Uterus (tissue), 4 donors: ENCODE data around the gene IL10. TPM values are rescaled to one million over a fixed set of nuclear protein-coding genes. Genes with fewer than 3 reads are reported as not detected.
A peak's percentile ranks its signal among the peaks of the same experiment; 100 is the strongest.

Source experiments
- DNase-seq, 2 donors: peaks; one replicate each; pipeline ENCODE4 v3.0.0-alpha.2; 2019 to 2020
- H3K27ac ChIP-seq, 2 donors: fragments of 200-600 bp; sonication (generic); 1 replicate in 1 of 2; 2 replicates in 1 of 2; pipeline ENCODE4 v1.5.1; 2016 to 2018
- H3K27me3 ChIP-seq, 2 donors: fragments of 200-600 bp; sonication (generic); one replicate each; pipeline ENCODE4 v1.5.1; 2018 to 2019; ENCODE audit warnings: control low read depth in 1 of 2
- H3K36me3 ChIP-seq, 2 donors: fragments of 200-600 bp; sonication (generic); one replicate each; pipeline ENCODE4 v1.5.1; 2019; ENCODE audit warnings: control low read depth in 1 of 2
- H3K4me1 ChIP-seq, 2 donors: fragments of 200-600 bp; sonication (generic); one replicate each; pipeline ENCODE4 v1.5.1; 2018 to 2019; ENCODE audit warnings: control low read depth in 1 of 2
- H3K4me3 ChIP-seq, 2 donors: fragments of 200-600 bp; sonication (generic); 1 replicate in 1 of 2; 2 replicates in 1 of 2; pipeline ENCODE4 v1.5.1; 2018 to 2019; ENCODE audit warnings: mild to moderate bottlenecking in 1 of 2
- H3K9me3 ChIP-seq, 2 donors: fragments of 200-600 bp; sonication (generic); one replicate each; pipeline ENCODE4 v1.5.1; 2019; ENCODE audit warnings: control low read depth in 1 of 2
- POLR2A ChIP-seq, 2 donors: fragments of 450-650 bp; IDR thresholded peaks; one replicate each; pipeline ENCODE4 v1.6.1; 2016; ENCODE audit warnings: antibody characterized with exemption in 2 of 2, mild to moderate bottlenecking in 1 of 2, moderate library complexity in 1 of 2
- intact Hi-C: fragments of 100-400 bp; cut with DNase I; formaldehyde crosslinking; loops from one replicate; pipeline ENCODE4 v1.15.1; 2023; ENCODE audit warnings: low total_unique reads
- total RNA-seq, 4 donors: library from RNA; depleted of rRNA in 3 of 4; stranded (reverse); fragments of >200 nt in 3 of 4; gene quantifications; one replicate each; pipeline versions ENCODE4 v1.1.0 to v1.2.4, GENCODE V29; 2014 to 2023
- TF ChIP-seq, protein P1 (sequence below), 4 experiments: fragments of 200-600 bp in 2 of 4; fragments of 450-650 bp in 2 of 4; sonication (generic) in 2 of 4; IDR thresholded peaks; one replicate each; pipeline ENCODE4 v1.5.1; 2016 to 2019; ENCODE audit warnings: antibody characterized with exemption in 4 of 4, mild to moderate bottlenecking in 2 of 4, moderate library complexity in 1 of 4
- donor health status: DM: yes; HTN: yes; CAD: no.

Gene IL10
- total RNA-seq, 4 donors from 2014 or later, result 0.55 to 3.2 TPM; not detected in 2

DNA sequence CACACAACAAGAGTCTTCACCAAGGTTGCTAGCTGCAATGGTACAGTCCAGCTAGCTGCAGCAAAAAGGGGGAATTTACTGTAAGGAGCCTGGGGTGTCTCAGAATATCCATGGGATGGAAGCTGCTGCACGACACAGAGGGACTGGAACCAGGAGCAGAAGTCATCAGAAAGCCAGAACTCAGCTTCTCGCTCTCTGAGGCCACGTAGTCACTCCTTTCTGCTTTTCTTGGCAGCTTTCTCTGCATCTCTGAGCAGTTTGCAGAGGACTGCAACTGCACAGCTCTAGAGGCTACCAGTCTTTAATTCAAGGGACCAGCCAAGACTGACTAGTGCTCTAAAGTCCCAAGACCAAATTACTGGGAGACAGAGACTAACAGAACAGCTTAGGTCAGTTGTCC, 27.0 kb upstream of the IL10 start:
- DNase-seq, result no peak
- Histone ChIP-seq H3K27ac (no peak overlapping the region), H3K4me1 (no peaks in the 10 kb centered on the region), H3K4me3 (no peak overlapping the region), H3K27me3 (no peaks in the 10 kb centered on the region), H3K9me3 (no peaks in the 10 kb centered on the region), H3K36me3 (no peaks in the 10 kb centered on the region)
- intact Hi-C loops, result no loop called here
- no peak for TF ChIP-seq POLR2A (IDR thresholded peaks at IDR 0.05)
- TF ChIP-seq, protein P1, sequence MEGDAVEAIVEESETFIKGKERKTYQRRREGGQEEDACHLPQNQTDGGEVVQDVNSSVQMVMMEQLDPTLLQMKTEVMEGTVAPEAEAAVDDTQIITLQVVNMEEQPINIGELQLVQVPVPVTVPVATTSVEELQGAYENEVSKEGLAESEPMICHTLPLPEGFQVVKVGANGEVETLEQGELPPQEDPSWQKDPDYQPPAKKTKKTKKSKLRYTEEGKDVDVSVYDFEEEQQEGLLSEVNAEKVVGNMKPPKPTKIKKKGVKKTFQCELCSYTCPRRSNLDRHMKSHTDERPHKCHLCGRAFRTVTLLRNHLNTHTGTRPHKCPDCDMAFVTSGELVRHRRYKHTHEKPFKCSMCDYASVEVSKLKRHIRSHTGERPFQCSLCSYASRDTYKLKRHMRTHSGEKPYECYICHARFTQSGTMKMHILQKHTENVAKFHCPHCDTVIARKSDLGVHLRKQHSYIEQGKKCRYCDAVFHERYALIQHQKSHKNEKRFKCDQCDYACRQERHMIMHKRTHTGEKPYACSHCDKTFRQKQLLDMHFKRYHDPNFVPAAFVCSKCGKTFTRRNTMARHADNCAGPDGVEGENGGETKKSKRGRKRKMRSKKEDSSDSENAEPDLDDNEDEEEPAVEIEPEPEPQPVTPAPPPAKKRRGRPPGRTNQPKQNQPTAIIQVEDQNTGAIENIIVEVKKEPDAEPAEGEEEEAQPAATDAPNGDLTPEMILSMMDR (IDR thresholded peaks at IDR 0.05), result no peak

- intact Hi-C loops, result no loop called here
- H3K9me3 ChIP-seq, result no peaks in the 10 kb centered on the region
- no peak overlapping the region for H3K27ac ChIP-seq
- H3K27me3 ChIP-seq, result no peaks in the 10 kb centered on the region
- DNase-seq, result no peak
- H3K4me3 ChIP-seq, result no peak overlapping the region
- no peaks in the 10 kb centered on the region for H3K36me3 ChIP-seq
- no peak for TF ChIP-seq POLR2A (IDR thresholded peaks at IDR 0.05)
- H3K4me1 ChIP-seq, result no peaks in the 10 kb centered on the region
Observed at GRCh38 chr1:206798384-206798996, 26.2 kb upstream of the IL10 start.

DNA sequence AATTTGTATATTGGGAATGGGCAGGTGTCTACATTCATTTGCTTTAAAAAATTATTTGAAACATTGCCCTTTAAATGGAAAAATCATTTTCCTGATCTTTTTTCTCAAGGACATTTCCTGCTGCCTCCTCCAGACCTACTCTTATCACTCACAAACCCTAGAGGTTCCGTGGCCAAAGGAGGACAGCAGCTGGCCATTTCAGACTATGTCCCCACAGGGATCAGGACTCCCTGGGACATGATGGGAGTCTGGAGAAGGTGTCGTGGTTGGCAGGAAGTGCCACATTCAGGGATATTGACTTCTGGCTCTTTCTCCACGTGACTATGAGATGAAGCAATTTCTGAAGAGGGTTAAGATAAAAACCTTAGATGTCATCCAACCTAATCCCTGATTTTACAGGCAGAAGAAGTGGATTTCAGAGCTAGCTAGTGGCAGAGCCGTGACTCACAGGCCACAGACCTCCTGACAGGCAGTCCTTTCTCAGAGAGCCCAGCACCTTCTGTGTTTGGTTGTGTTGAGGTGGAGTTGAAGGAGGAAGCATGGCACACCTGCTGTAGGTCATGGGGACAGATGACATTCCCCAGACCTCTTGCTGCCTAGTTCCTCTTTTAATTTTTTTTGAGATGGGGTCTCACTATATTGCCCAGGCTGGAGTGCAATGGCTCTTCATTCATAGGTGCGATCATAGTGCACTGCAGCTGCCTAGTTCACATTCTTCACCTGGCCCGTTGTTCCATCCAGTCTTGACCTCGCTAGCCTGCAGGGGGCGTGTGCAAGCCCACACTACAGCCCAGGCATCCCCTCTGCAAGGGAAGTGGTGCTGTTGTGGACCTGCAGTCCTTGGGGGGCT, 25.5 kb upstream of the IL10 start:
- intact Hi-C loops, result no loop called here

DNA sequence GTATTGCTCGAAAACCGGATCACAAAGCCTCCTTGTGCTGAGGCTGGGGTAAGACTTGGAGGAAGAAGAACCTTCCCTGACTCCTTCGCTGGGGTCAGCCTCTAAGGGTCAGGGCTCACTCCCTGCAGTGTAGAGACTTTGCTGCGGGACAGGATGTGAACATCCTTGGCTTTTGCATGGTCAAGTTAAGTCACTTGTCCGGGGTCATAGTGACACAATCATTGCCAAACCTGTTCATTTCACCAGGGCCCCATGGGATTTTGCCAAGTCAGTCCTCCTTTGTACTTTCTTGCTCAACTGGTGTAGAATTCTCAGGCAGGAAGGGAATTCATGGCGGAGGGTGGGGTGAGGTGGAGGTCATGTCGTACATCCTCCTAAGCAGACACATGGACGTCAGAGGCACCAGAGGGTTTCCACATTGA, 24.7 kb upstream of the IL10 start:
- no peaks in the 10 kb centered on the region for H3K9me3 ChIP-seq
- H3K4me1 ChIP-seq, result no peaks in the 10 kb centered on the region
- intact Hi-C loops, result no loop called here
- no peak overlapping the region for H3K4me3 ChIP-seq
- no peaks in the 10 kb centered on the region for H3K36me3 ChIP-seq
- TF ChIP-seq POLR2A (IDR thresholded peaks at IDR 0.05), result no peak
- TF ChIP-seq, protein P1 (IDR thresholded peaks at IDR 0.05), result no peak
- no peaks in the 10 kb centered on the region for H3K27me3 ChIP-seq
- no peak for DNase-seq
- no peak overlapping the region for H3K27ac ChIP-seq

More for the DNA sequence above, 25.5 kb upstream of the IL10 start:
- DNase-seq, result no peak
- H3K27me3 ChIP-seq, result no peaks in the 10 kb centered on the region
- no peaks in the 10 kb centered on the region for H3K36me3 ChIP-seq
- H3K4me3 ChIP-seq, result no peak overlapping the region
- no peak overlapping the region for H3K27ac ChIP-seq
- H3K9me3 ChIP-seq, result no peaks in the 10 kb centered on the region
- TF ChIP-seq, protein P1 (IDR thresholded peaks at IDR 0.05), result peak in 1 of 4 experiments; percentile 8
- no peak for TF ChIP-seq POLR2A (IDR thresholded peaks at IDR 0.05)
- H3K4me1 ChIP-seq, result no peaks in the 10 kb centered on the region

GRCh38 chr1:206796116-206796515, 23.8 kb upstream of the IL10 start:
- TF ChIP-seq, protein P1 (IDR thresholded peaks at IDR 0.05), result no peak
- no peak for TF ChIP-seq POLR2A (IDR thresholded peaks at IDR 0.05)
- intact Hi-C loops, result no loop called here
- H3K36me3 ChIP-seq, result no peaks in the 10 kb centered on the region

More at GRCh38 chr1:206796116-206796515, 23.8 kb upstream of the IL10 start:
- Histone ChIP-seq H3K27me3 (no peaks in the 10 kb centered on the region), H3K9me3 (no peaks in the 10 kb centered on the region), H3K4me1 (no peaks in the 10 kb centered on the region), H3K27ac (no peak overlapping the region), H3K4me3 (no peak overlapping the region)
- no peak for DNase-seq
